Gastrocnemius medialis (tissue), 4 donors: ENCODE measurements around the gene LAMC1. TPM values are rescaled to one million over a fixed set of nuclear protein-coding genes. Genes with fewer than 3 reads are reported as not detected.

Experiments used
- ATAC-seq, 2 donors: fragments of 150-250 bp; one replicate each; pipeline ENCODE4 v1.9.1; 2016
- DNase-seq, 2 donors: peaks; one replicate each; pipeline ENCODE4 v3.0.0-alpha.2; 2019
- H3K27ac ChIP-seq, 4 donors: fragments of 200-600 bp; sonication (generic); 1 replicate in 1 of 4; 2 replicates in 3 of 4; pipeline ENCODE4 v1.5.1; 2016 to 2018; ENCODE audit warnings: mild to moderate bottlenecking in 2 of 4, moderate library complexity in 1 of 4
- H3K27me3 ChIP-seq, 3 donors: fragments of 200-600 bp; sonication (generic) in 2 of 3; 1 replicate in 1 of 3; 2 replicates in 2 of 3; pipeline versions ENCODE4 v1.5.1 to v1.6.0; 2016 to 2019; ENCODE audit warnings: mild to moderate bottlenecking in 1 of 3, moderate library complexity in 1 of 3
- H3K36me3 ChIP-seq, 2 donors: fragments of 200-600 bp; sonication (generic) in 1 of 2; one replicate each; pipeline ENCODE4 v1.5.1; 2017 to 2018
- H3K4me1 ChIP-seq, 2 donors: fragments of 200-600 bp; sonication (generic) in 1 of 2; one replicate each; pipeline ENCODE4 v1.5.1; 2016 to 2017; ENCODE audit warnings: mild to moderate bottlenecking in 2 of 2
- H3K4me3 ChIP-seq, 4 donors: fragments of 200-600 bp; sonication (generic) in 3 of 4; 1 replicate in 1 of 4; 2 replicates in 3 of 4; pipeline ENCODE4 v1.5.1; 2016 to 2019; ENCODE audit warnings: mild to moderate bottlenecking in 2 of 4
- H3K9me3 ChIP-seq, 3 donors: fragments of 200-600 bp; sonication (generic) in 2 of 3; 1 replicate in 1 of 3; 2 replicates in 2 of 3; pipeline ENCODE4 v1.5.1; 2016 to 2019
- CTCF ChIP-seq, 5 experiments: fragments of 450-650 bp in 3 of 5; fragments of 200-600 bp in 2 of 5; sonication (generic) in 2 of 5; IDR thresholded peaks in 4 of 5; conservative IDR thresholded peaks in 1 of 5; 1 replicate in 4 of 5; 2 replicates in 1 of 5; pipeline ENCODE4 v1.5.1; 2016 to 2019; ENCODE audit warnings: antibody characterized with exemption in 5 of 5, mild to moderate bottlenecking in 3 of 5, moderate library complexity in 3 of 5
- POLR2A ChIP-seq, 2 donors: fragments of 450-650 bp; IDR thresholded peaks; one replicate each; pipeline ENCODE4 v1.6.1; 2017; ENCODE audit warnings: antibody characterized with exemption in 2 of 2, mild to moderate bottlenecking in 2 of 2, moderate library complexity in 2 of 2
- in situ Hi-C, 4 donors: fragments of 200-750 bp; cut with MboI; loops; one replicate each; pipeline versions ENCODE4 v1.15.0 to v1.8.0; 2017; ENCODE audit warnings: low sequenced_read_pairs in 4 of 4
- intact Hi-C: fragments of 100-400 bp; cut with DNase I; formaldehyde crosslinking; loops from one replicate; pipeline ENCODE4 v1.15.1; 2023; ENCODE audit warnings: low total_unique reads
- total RNA-seq, 4 donors: library from RNA; depleted of rRNA; stranded (reverse); fragments of >200 nt; gene quantifications; one replicate each; pipeline versions ENCODE4 v1.1.0 to v1.2.3, GENCODE V29; 2016

The LAMC1 gene
- total RNA-seq, 4 donors from 2014 or later: 96.1 to 161 (median 135) TPM

- Histone ChIP-seq H3K4me1 (peaks cover 85 to 99% of the 10 kb centered on the region in 2 donors), H3K27ac (peak overlapping the region; percentile 40 to 64 (median 52)), H3K27me3 (no peaks in the 10 kb centered on the region), H3K36me3 (no peaks in the 10 kb centered on the region), H3K4me3 (peak overlapping the region in 2 of 4 donors; percentile 4 to 14), H3K9me3 (no peaks in the 10 kb centered on the region)
- intact Hi-C loops: no loop called here
- no peak for DNase-seq
- no peak for ATAC-seq
- no peak for TF ChIP-seq CTCF (IDR thresholded peaks at IDR 0.05 in 4 of 5, conservative IDR thresholded peaks at IDR 0.05 in 1 of 5)
- TF ChIP-seq POLR2A (IDR thresholded peaks at IDR 0.05): no peak
- in situ Hi-C loops: no loop called here
These were observed 21.9 kb downstream of the LAMC1 start for GRCh38 chr1:183044893-183045649.

- Histone ChIP-seq H3K36me3 (no peaks in the 10 kb centered on the region), H3K4me3 (no peak overlapping the region), H3K4me1 (peaks cover 80 to 90% of the 10 kb centered on the region in 2 donors), H3K9me3 (no peaks in the 10 kb centered on the region), H3K27me3 (no peaks in the 10 kb centered on the region), H3K27ac (peak overlapping the region in 1 of 4 donors; percentile 23)
- TF ChIP-seq CTCF (IDR thresholded peaks at IDR 0.05 in 4 of 5, conservative IDR thresholded peaks at IDR 0.05 in 1 of 5): no peak
- TF ChIP-seq POLR2A (IDR thresholded peaks at IDR 0.05): no peak
- intact Hi-C loops (no loop called here), in situ Hi-C loops (no loop called here)
- no peak for DNase-seq
- no peak for ATAC-seq
These were observed 25.2 kb downstream of the LAMC1 start for GRCh38 chr1:183048087-183049085.

- H3K9me3 ChIP-seq: no peaks in the 10 kb centered on the region
- DNase-seq (no peak), ATAC-seq (peak; percentile 52 to 78)
- peak overlapping the region; percentile 4 to 68 (median 48) for H3K27ac ChIP-seq
- H3K36me3 ChIP-seq: no peaks in the 10 kb centered on the region
- peaks cover 63 to 75% of the 10 kb centered on the region in 2 donors for H3K4me1 ChIP-seq
- in situ Hi-C loops: no loop called here
- TF ChIP-seq CTCF (IDR thresholded peaks at IDR 0.05 in 4 of 5, conservative IDR thresholded peaks at IDR 0.05 in 1 of 5) (no peak), POLR2A (IDR thresholded peaks at IDR 0.05) (no peak)
- H3K4me3 ChIP-seq: no peak overlapping the region
- intact Hi-C loops: no loop called here
- no peaks in the 10 kb centered on the region for H3K27me3 ChIP-seq
These were observed 28.3 kb downstream of the LAMC1 start for GRCh38 chr1:183051546-183051945.

GRCh38 chr1:183052861-183053260, 29.6 kb downstream of the LAMC1 start:
- ATAC-seq (no peak), DNase-seq (no peak)
- Histone ChIP-seq H3K27ac (no peak overlapping the region), H3K4me3 (no peak overlapping the region), H3K4me1 (peaks cover 67 to 75% of the 10 kb centered on the region in 2 donors), H3K27me3 (no peaks in the 10 kb centered on the region), H3K36me3 (no peaks in the 10 kb centered on the region), H3K9me3 (no peaks in the 10 kb centered on the region)
- no peak for TF ChIP-seq POLR2A (IDR thresholded peaks at IDR 0.05)
- no peak for TF ChIP-seq CTCF (IDR thresholded peaks at IDR 0.05 in 4 of 5, conservative IDR thresholded peaks at IDR 0.05 in 1 of 5)
- in situ Hi-C loops: no loop called here
- intact Hi-C loops: no loop called here
